GM19238 (cell line): Measurements from ENCODE around the gene PTCD2.

Experiments
- DNase-seq: peaks from one replicate; pipeline ENCODE4 v3.0.0; 2011; ENCODE audit warnings: low spot score; ENCODE audit not compliant: insufficient read length

The PTCD2 gene

GRCh38 chr5:72415616-72416325 is 95.6 kb downstream of the PTCD2 start:
- DNase-seq = no peak

- no peak for DNase-seq
Observed at GRCh38 chr5:72417333-72418062, 97.3 kb downstream of the PTCD2 start.
